Esophagus (tissue), 2 donors: ENCODE data around the gene WDR88. TPM values are rescaled to one million over a fixed set of nuclear protein-coding genes. Genes with fewer than 3 reads are reported as not detected.

Source experiments
- H3K27ac ChIP-seq, 2 donors: one replicate each; pipeline ENCODE4 v1.5.1; 2013; ENCODE audit warnings: low read depth in 2 of 2, mild to moderate bottlenecking in 2 of 2, inconsistent platforms in 1 of 2, low read length in 1 of 2, moderate library complexity in 1 of 2
- H3K27me3 ChIP-seq, 2 donors: one replicate each; pipeline ENCODE4 v1.6.1; 2013; ENCODE audit warnings: low read length in 2 of 2, control low read depth in 1 of 2, mild to moderate bottlenecking in 1 of 2; ENCODE audit not compliant: insufficient read depth in 2 of 2, control insufficient read depth in 1 of 2
- H3K36me3 ChIP-seq, 2 donors: one replicate each; pipeline ENCODE4 v1.6.1; 2013; ENCODE audit warnings: low read length in 1 of 2; ENCODE audit not compliant: control insufficient read depth in 2 of 2, insufficient read depth in 2 of 2
- H3K4me1 ChIP-seq, 2 donors: one replicate each; pipeline ENCODE4 v1.6.1; 2013; ENCODE audit warnings: low read length in 1 of 2; ENCODE audit not compliant: control insufficient read depth in 2 of 2, insufficient read depth in 2 of 2
- H3K4me3 ChIP-seq, 2 donors: one replicate each; pipeline ENCODE4 v1.5.1; 2013; ENCODE audit warnings: low read length in 2 of 2, mild to moderate bottlenecking in 2 of 2, low read depth in 1 of 2, moderate library complexity in 1 of 2
- H3K9me3 ChIP-seq, 2 donors: one replicate each; pipeline ENCODE4 v1.6.1; 2013; ENCODE audit warnings: mild to moderate bottlenecking in 2 of 2, low read depth in 1 of 2, low read length in 1 of 2, moderate library complexity in 1 of 2; ENCODE audit not compliant: control insufficient read depth in 2 of 2, insufficient read depth in 1 of 2
- WGBS, 2 donors: extraction: QIAGEN DNeasy Blood & Tissue Kit; methylation state at CpG; one replicate each; pipeline ENCODE4 v1.1.7; 2013; 5-methylcytosine and 5-hydroxymethylcytosine counted together
- polyA plus RNA-seq, 2 donors: library from polyadenylated mRNA; stranded (reverse); fragments of 200-250 nt; gene quantifications; one replicate each; pipeline ENCODE4 v1.2.3, GENCODE V29; 2013
- donor health status: healthy with polysubstance abuse.
- donor health status: Bipolar disorder and iron deficiency.

WDR88 gene
- polyA plus RNA-seq, 2 donors: not detected

- no peaks in the 10 kb centered on the region for H3K36me3 ChIP-seq
- no peak overlapping the region for H3K27ac ChIP-seq
- H3K4me1 ChIP-seq: no peaks in the 10 kb centered on the region
- no peak overlapping the region for H3K4me3 ChIP-seq
- H3K27me3 ChIP-seq: no peaks in the 10 kb centered on the region
- WGBS, 2 donors: 83 to 88% methylated on average over 30 of the region's 30 CpGs
- H3K9me3 ChIP-seq: no peaks in the 10 kb centered on the region
These were observed 80.7 kb downstream of the WDR88 start for GRCh38 chr19:33212436-33213172.

- H3K4me3 ChIP-seq: no peak overlapping the region
- no peaks in the 10 kb centered on the region for H3K27me3 ChIP-seq
- no peaks in the 10 kb centered on the region for H3K9me3 ChIP-seq
- no peaks in the 10 kb centered on the region for H3K36me3 ChIP-seq
- WGBS, 2 donors: 57 to 63% methylated on average over 6 of the region's 6 CpGs
- H3K4me1 ChIP-seq: no peaks in the 10 kb centered on the region
- no peak overlapping the region for H3K27ac ChIP-seq
These were observed 82.7 kb downstream of the WDR88 start for GRCh38 chr19:33214596-33214995.

- no peaks in the 10 kb centered on the region for H3K9me3 ChIP-seq
- no peaks in the 10 kb centered on the region for H3K27me3 ChIP-seq
- H3K27ac ChIP-seq: no peak overlapping the region
- no peaks in the 10 kb centered on the region for H3K4me1 ChIP-seq
- WGBS, 2 donors: 88% methylated on average over 18 to 19 of the region's 19 CpGs
- no peaks in the 10 kb centered on the region for H3K36me3 ChIP-seq
- no peak overlapping the region for H3K4me3 ChIP-seq
These were observed 83.7 kb downstream of the WDR88 start for GRCh38 chr19:33215438-33216197.

- H3K27me3 ChIP-seq: no peaks in the 10 kb centered on the region
These were observed 84.4 kb downstream of the WDR88 start for GRCh38 chr19:33216198-33216830.

GRCh38 chr19:33217881-33218280 lies 86.0 kb downstream of the WDR88 start:
- Histone ChIP-seq H3K4me1 (no peaks in the 10 kb centered on the region), H3K9me3 (no peaks in the 10 kb centered on the region), H3K4me3 (no peak overlapping the region), H3K36me3 (no peaks in the 10 kb centered on the region), H3K27ac (no peak overlapping the region), H3K27me3 (no peaks in the 10 kb centered on the region)
- WGBS, 2 donors: 85% methylated on average over 8 of the region's 8 CpGs

More at GRCh38 chr19:33216198-33216830, 84.4 kb downstream of the WDR88 start:
- Histone ChIP-seq H3K27ac (no peak overlapping the region), H3K4me3 (no peak overlapping the region), H3K4me1 (no peaks in the 10 kb centered on the region), H3K36me3 (no peaks in the 10 kb centered on the region), H3K9me3 (no peaks in the 10 kb centered on the region)
- WGBS, 2 donors: 64 to 66% methylated on average over 12 of the region's 12 CpGs

- 63 to 64% methylated on average over 12 of the region's 12 CpGs for WGBS, 2 donors
- no peaks in the 10 kb centered on the region for H3K9me3 ChIP-seq
- H3K4me1 ChIP-seq: no peaks in the 10 kb centered on the region
- H3K27me3 ChIP-seq: no peaks in the 10 kb centered on the region
- H3K27ac ChIP-seq: no peak overlapping the region
- no peak overlapping the region for H3K4me3 ChIP-seq
- H3K36me3 ChIP-seq: no peaks in the 10 kb centered on the region
These were observed 87.4 kb downstream of the WDR88 start for GRCh38 chr19:33219261-33219815.

- Histone ChIP-seq H3K27ac (no peak overlapping the region), H3K4me3 (no peak overlapping the region), H3K36me3 (no peaks in the 10 kb centered on the region), H3K9me3 (no peaks in the 10 kb centered on the region), H3K27me3 (peaks cover 0 to under 1% of the 10 kb centered on the region in 2 donors), H3K4me1 (no peaks in the 10 kb centered on the region)
- 80 to 82% methylated on average over 18 of the region's 18 CpGs for WGBS, 2 donors
These were observed 88.2 kb downstream of the WDR88 start for GRCh38 chr19:33220115-33220514.

- no peak overlapping the region for H3K4me3 ChIP-seq
- no peaks in the 10 kb centered on the region for H3K4me1 ChIP-seq
- 83 to 85% methylated on average over 9 of the region's 9 CpGs for WGBS, 2 donors
- no peak overlapping the region for H3K27ac ChIP-seq
- no peaks in the 10 kb centered on the region for H3K36me3 ChIP-seq
- no peaks in the 10 kb centered on the region for H3K9me3 ChIP-seq
- peaks cover 0 to 6% of the 10 kb centered on the region in 2 donors for H3K27me3 ChIP-seq
These were observed 88.8 kb downstream of the WDR88 start for GRCh38 chr19:33220735-33221134.

GRCh38 chr19:33221638-33222037 lies 89.7 kb downstream of the WDR88 start:
- Histone ChIP-seq H3K4me3 (no peak overlapping the region), H3K9me3 (no peaks in the 10 kb centered on the region), H3K4me1 (no peaks in the 10 kb centered on the region), H3K27ac (no peak overlapping the region), H3K27me3 (peaks cover 0 to 8% of the 10 kb centered on the region in 2 donors), H3K36me3 (no peaks in the 10 kb centered on the region)
- WGBS, 2 donors: 70 to 77% methylated on average over 6 of the region's 6 CpGs
